ENCODE results near the gene TYW1. TPM values are rescaled to one million over a fixed set of nuclear protein-coding genes. Genes with fewer than 3 reads are reported as not detected.
"Not testable (repeated sequence)": the region's sequence is repeated elsewhere in the genome, so short reads cannot be mapped to it uniquely, and the experiment has no call there.

The TYW1 gene
- total RNA-seq, 5 donors from 2014 or later (not counting 1 experiment from before 2014, with no cell fraction given) = 20.1 to 26.7 (median 22.7) TPM

- H3K9me3 ChIP-seq; H3K4me1 ChIP-seq (ENCODE audit: control insufficient read depth in 1 of 2, extremely low read depth in 1 of 2, insufficient read depth in 2 of 2, low read length in 2 of 2); DNase-seq; POLR2A ChIA-PET; H3K27ac Mint-ChIP-seq; H3K27ac ChIP-seq (ENCODE audit: low read length); H3K27me3 Mint-ChIP-seq; ATAC-seq (replicated peaks in 1 of 4); H3K4me1 Mint-ChIP-seq; H3K27me3 ChIP-seq (replicated peaks in 1 of 2; ENCODE audit: control insufficient read depth in 2 of 2, extremely low read depth in 1 of 2, insufficient read depth in 2 of 2, low read length in 1 of 2); H3K4me3 Mint-ChIP-seq; H3K4me3 ChIP-seq (ENCODE audit: control insufficient read depth in 1 of 2, extremely low read depth in 1 of 2, low read length in 1 of 2): not testable (repeated sequence)
- H3K36me3 ChIP-seq (ENCODE audit: control insufficient read depth in 2 of 2, extremely low read depth in 1 of 2, insufficient read depth in 1 of 2, low read length in 1 of 2) = peaks cover 0 to 11% of the 10 kb centered on the region in 2 donors
- peaks cover 7 to 30% (median 19%) of the 10 kb centered on the region in 3 donors for H3K9me3 Mint-ChIP-seq
- no CpG with 5 or more reads among the region's 2 CpGs for WGBS (ENCODE audit: insufficient coverage)
- H3K36me3 Mint-ChIP-seq = peaks cover 66% of the 10 kb centered on the region
- CTCF ChIA-PET = interaction anchor here in 1 of 2 donors (0.6 kb wide), 1 partner anchor 1408 kb away, joined by 4 read pairs; no protein-coding TSS in a partner anchor
Observed at GRCh38 chr7:67076120-67076519, 79.5 kb downstream of the TYW1 start.

DNA sequence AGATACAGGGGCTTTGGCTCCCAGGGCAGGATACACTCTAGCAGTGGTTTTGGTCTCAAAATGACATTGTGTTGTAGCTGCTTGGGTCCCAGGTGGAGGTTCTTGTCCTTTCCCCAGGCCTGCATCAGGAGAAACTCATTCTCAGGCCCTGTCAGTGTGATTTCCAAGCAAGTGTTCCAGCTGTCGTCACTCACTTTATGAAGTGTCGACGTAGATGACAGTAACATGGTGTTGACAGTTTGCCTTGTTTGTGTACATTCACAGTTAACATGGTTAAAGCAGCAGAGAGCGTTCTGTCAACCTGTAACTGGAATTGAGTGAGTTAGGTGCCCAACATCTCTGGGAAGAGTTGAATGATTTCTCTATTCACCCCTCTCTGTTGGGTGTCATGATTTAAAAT lies 86.2 kb downstream of the TYW1 start:
- not testable (repeated sequence) for H3K27me3 ChIP-seq (replicated peaks in 1 of 2; ENCODE audit: control insufficient read depth in 2 of 2, extremely low read depth in 1 of 2, insufficient read depth in 2 of 2, low read length in 1 of 2)

GRCh38 chr7:67089261-67089660 lies 92.6 kb downstream of the TYW1 start:
- H3K27ac Mint-ChIP-seq; ATAC-seq (replicated peaks in 1 of 4): not testable (repeated sequence)

More for the DNA sequence above, 86.2 kb downstream of the TYW1 start:
- ATAC-seq (replicated peaks in 1 of 4); DNase-seq; H3K27ac Mint-ChIP-seq; H3K4me3 ChIP-seq (ENCODE audit: control insufficient read depth in 1 of 2, extremely low read depth in 1 of 2, low read length in 1 of 2); H3K9me3 ChIP-seq; H3K4me3 Mint-ChIP-seq; POLR2A ChIA-PET; CTCF ChIA-PET; H3K4me1 ChIP-seq (ENCODE audit: control insufficient read depth in 1 of 2, extremely low read depth in 1 of 2, insufficient read depth in 2 of 2, low read length in 2 of 2); H3K27me3 Mint-ChIP-seq; H3K27ac ChIP-seq (ENCODE audit: low read length): not testable (repeated sequence)
- Mint-ChIP-seq H3K4me1 (peaks cover 8 to 21% (median 14%) of the 10 kb centered on the region in 3 donors), H3K9me3 (peaks cover 2 to 18% (median 10%) of the 10 kb centered on the region in 3 donors), H3K36me3 (peaks cover 79% of the 10 kb centered on the region)
- no CpG with 5 or more reads among the region's 4 CpGs for WGBS (ENCODE audit: insufficient coverage)
- peaks cover 7 to 13% of the 10 kb centered on the region in 2 donors for H3K36me3 ChIP-seq (ENCODE audit: control insufficient read depth in 2 of 2, extremely low read depth in 1 of 2, insufficient read depth in 1 of 2, low read length in 1 of 2)

GRCh38 chr7:67091053-67091452 lies 94.4 kb downstream of the TYW1 start:
- ATAC-seq (replicated peaks in 1 of 4); H3K4me3 ChIP-seq (ENCODE audit: control insufficient read depth in 1 of 2, extremely low read depth in 1 of 2, low read length in 1 of 2); H3K4me1 Mint-ChIP-seq; H3K27ac Mint-ChIP-seq; H3K9me3 Mint-ChIP-seq; H3K27me3 ChIP-seq (replicated peaks in 1 of 2; ENCODE audit: control insufficient read depth in 2 of 2, extremely low read depth in 1 of 2, insufficient read depth in 2 of 2, low read length in 1 of 2); H3K36me3 ChIP-seq (ENCODE audit: control insufficient read depth in 2 of 2, extremely low read depth in 1 of 2, insufficient read depth in 1 of 2, low read length in 1 of 2); H3K9me3 ChIP-seq; H3K27ac ChIP-seq (ENCODE audit: low read length); POLR2A ChIA-PET; H3K27me3 Mint-ChIP-seq; H3K4me3 Mint-ChIP-seq; DNase-seq; CTCF ChIA-PET; H3K4me1 ChIP-seq (ENCODE audit: control insufficient read depth in 1 of 2, extremely low read depth in 1 of 2, insufficient read depth in 2 of 2, low read length in 2 of 2): not testable (repeated sequence)
- WGBS (ENCODE audit: insufficient coverage) = no CpG with 5 or more reads among the region's 2 CpGs
- peaks cover 44% of the 10 kb centered on the region for H3K36me3 Mint-ChIP-seq

More at GRCh38 chr7:67089261-67089660, 92.6 kb downstream of the TYW1 start:
- H3K27me3 Mint-ChIP-seq; H3K4me3 ChIP-seq (ENCODE audit: control insufficient read depth in 1 of 2, extremely low read depth in 1 of 2, low read length in 1 of 2); H3K4me1 ChIP-seq (ENCODE audit: control insufficient read depth in 1 of 2, extremely low read depth in 1 of 2, insufficient read depth in 2 of 2, low read length in 2 of 2); H3K27me3 ChIP-seq (replicated peaks in 1 of 2; ENCODE audit: control insufficient read depth in 2 of 2, extremely low read depth in 1 of 2, insufficient read depth in 2 of 2, low read length in 1 of 2); H3K27ac ChIP-seq (ENCODE audit: low read length); H3K4me3 Mint-ChIP-seq; DNase-seq; H3K9me3 Mint-ChIP-seq; H3K9me3 ChIP-seq; H3K36me3 ChIP-seq (ENCODE audit: control insufficient read depth in 2 of 2, extremely low read depth in 1 of 2, insufficient read depth in 1 of 2, low read length in 1 of 2); CTCF ChIA-PET; POLR2A ChIA-PET; H3K4me1 Mint-ChIP-seq: not testable (repeated sequence)
- no CpG with 5 or more reads among the region's 10 CpGs for WGBS (ENCODE audit: insufficient coverage)
- H3K36me3 Mint-ChIP-seq = peaks cover 46% of the 10 kb centered on the region

DNA sequence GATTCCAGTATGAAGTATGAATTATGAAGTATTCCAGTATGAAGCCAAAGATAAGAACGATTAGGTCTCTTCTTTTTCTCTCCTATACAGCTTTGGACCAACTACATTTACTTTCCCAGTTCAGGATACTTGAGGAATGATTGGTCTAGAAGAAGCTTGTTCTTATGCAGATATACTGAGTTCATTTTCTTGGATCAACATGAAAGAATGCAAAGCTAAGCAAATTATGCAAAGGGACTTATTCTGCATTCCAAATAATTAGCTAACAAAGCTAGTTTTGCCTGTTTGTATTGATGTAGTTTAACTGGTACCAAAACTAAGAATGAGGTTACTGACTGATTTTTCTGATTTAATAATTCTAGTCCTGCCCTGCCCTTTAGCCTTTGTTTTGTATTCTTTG lies 101.4 kb downstream of the TYW1 start:
- DNase-seq; H3K9me3 Mint-ChIP-seq; H3K9me3 ChIP-seq; H3K27me3 ChIP-seq (replicated peaks in 1 of 2; ENCODE audit: control insufficient read depth in 2 of 2, extremely low read depth in 1 of 2, insufficient read depth in 2 of 2, low read length in 1 of 2); H3K4me1 ChIP-seq (ENCODE audit: control insufficient read depth in 1 of 2, extremely low read depth in 1 of 2, insufficient read depth in 2 of 2, low read length in 2 of 2); H3K4me3 Mint-ChIP-seq; H3K27me3 Mint-ChIP-seq; POLR2A ChIA-PET; H3K27ac Mint-ChIP-seq; H3K27ac ChIP-seq (ENCODE audit: low read length); CTCF ChIA-PET; H3K4me3 ChIP-seq (ENCODE audit: control insufficient read depth in 1 of 2, extremely low read depth in 1 of 2, low read length in 1 of 2); ATAC-seq (replicated peaks in 1 of 4); H3K36me3 ChIP-seq (ENCODE audit: control insufficient read depth in 2 of 2, extremely low read depth in 1 of 2, insufficient read depth in 1 of 2, low read length in 1 of 2): not testable (repeated sequence)
- Mint-ChIP-seq H3K36me3 (peaks cover 53% of the 10 kb centered on the region), H3K4me1 (peaks cover 0 to 19% (median 0%) of the 10 kb centered on the region in 3 donors)
- no CpG with 5 or more reads among the region's 1 CpG for WGBS (ENCODE audit: insufficient coverage)

- H3K36me3 ChIP-seq (ENCODE audit: control insufficient read depth in 2 of 2, extremely low read depth in 1 of 2, insufficient read depth in 1 of 2, low read length in 1 of 2); H3K4me3 Mint-ChIP-seq; H3K9me3 Mint-ChIP-seq; H3K27ac ChIP-seq (ENCODE audit: low read length); POLR2A ChIA-PET; ATAC-seq (replicated peaks in 1 of 4); H3K4me1 ChIP-seq (ENCODE audit: control insufficient read depth in 1 of 2, extremely low read depth in 1 of 2, insufficient read depth in 2 of 2, low read length in 2 of 2); DNase-seq; H3K27me3 Mint-ChIP-seq; CTCF ChIA-PET; H3K4me3 ChIP-seq (ENCODE audit: control insufficient read depth in 1 of 2, extremely low read depth in 1 of 2, low read length in 1 of 2); H3K9me3 ChIP-seq; H3K27ac Mint-ChIP-seq; H3K27me3 ChIP-seq (replicated peaks in 1 of 2; ENCODE audit: control insufficient read depth in 2 of 2, extremely low read depth in 1 of 2, insufficient read depth in 2 of 2, low read length in 1 of 2): not testable (repeated sequence)
- H3K36me3 Mint-ChIP-seq = peaks cover 61% of the 10 kb centered on the region
- WGBS (ENCODE audit: insufficient coverage) = 100% methylated on average over 1 of the region's 5 CpGs
- H3K4me1 Mint-ChIP-seq = peaks cover 4 to 19% (median 6%) of the 10 kb centered on the region in 3 donors
Observed at GRCh38 chr7:67099406-67099805, 102.8 kb downstream of the TYW1 start.

GRCh38 chr7:67100038-67100437 lies 103.4 kb downstream of the TYW1 start:
- H3K4me1 Mint-ChIP-seq = peaks cover 8 to 23% (median 13%) of the 10 kb centered on the region in 3 donors
- 94% methylated on average over 4 of the region's 6 CpGs for WGBS (ENCODE audit: insufficient coverage)
- H3K36me3 Mint-ChIP-seq = peaks cover 61% of the 10 kb centered on the region
- H3K9me3 Mint-ChIP-seq; H3K4me3 Mint-ChIP-seq; H3K27ac Mint-ChIP-seq; CTCF ChIA-PET; H3K36me3 ChIP-seq (ENCODE audit: control insufficient read depth in 2 of 2, extremely low read depth in 1 of 2, insufficient read depth in 1 of 2, low read length in 1 of 2); ATAC-seq (replicated peaks in 1 of 4); H3K4me3 ChIP-seq (ENCODE audit: control insufficient read depth in 1 of 2, extremely low read depth in 1 of 2, low read length in 1 of 2); H3K27me3 Mint-ChIP-seq; H3K9me3 ChIP-seq; DNase-seq; H3K4me1 ChIP-seq (ENCODE audit: control insufficient read depth in 1 of 2, extremely low read depth in 1 of 2, insufficient read depth in 2 of 2, low read length in 2 of 2); H3K27me3 ChIP-seq (replicated peaks in 1 of 2; ENCODE audit: control insufficient read depth in 2 of 2, extremely low read depth in 1 of 2, insufficient read depth in 2 of 2, low read length in 1 of 2); POLR2A ChIA-PET; H3K27ac ChIP-seq (ENCODE audit: low read length): not testable (repeated sequence)
